GM12891 (cell line): ENCODE results near the gene MCTP1.

Experiments used
- POLR2A ChIP-seq: IDR thresholded peaks from 2 replicates; pipeline ENCODE4 v1.6.1; 2011; ENCODE audit warnings: low read depth, low read length, control low read depth
- POLR2AphosphoS5 ChIP-seq: IDR thresholded peaks from 2 replicates; pipeline ENCODE4 v1.6.1; 2011; ENCODE audit warnings: low read depth, low read length, control low read depth

DNA sequence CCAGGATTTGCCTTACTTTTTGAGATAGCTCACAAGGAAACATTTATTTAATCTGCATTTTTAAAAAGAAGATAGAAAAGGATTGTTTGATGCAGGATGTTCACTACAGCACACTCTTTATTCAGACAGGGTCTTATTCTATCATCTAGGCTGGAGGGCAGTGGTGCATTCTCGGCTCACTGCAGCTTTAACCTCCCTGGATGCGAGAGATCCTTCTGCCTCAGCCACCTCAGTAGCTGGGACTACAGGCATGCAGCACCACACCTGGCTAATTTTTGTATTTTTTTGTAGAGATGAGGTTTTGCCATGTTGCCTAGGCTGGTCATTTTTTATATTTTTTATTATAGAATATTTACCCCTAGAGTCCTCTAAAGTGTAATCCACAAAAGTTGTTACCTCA is 221.4 kb downstream of the MCTP1 start:
- TF ChIP-seq POLR2AphosphoS5 (no peak), POLR2A (no peak)
